Neural progenitor cell (in vitro differentiated cells): ENCODE data around the gene SCUBE3. TPM values are rescaled to one million over a fixed set of nuclear protein-coding genes. Genes with fewer than 3 reads are reported as not detected.

Experiments used
- DNase-seq: peaks from one replicate; pipeline ENCODE4 v3.0.0-alpha.2; 2016; ENCODE audit warnings: low spot score
- H2AFZ ChIP-seq: fragments of 200-600 bp; sonication (generic); replicated peaks from 2 replicates; pipeline ENCODE4 v1.6.1; 2016; ENCODE audit warnings: antibody characterized with exemption
- H3F3A ChIP-seq: fragments of 200-600 bp; sonication (generic); 2 replicates; pipeline ENCODE4 v1.6.1; 2016; ENCODE audit warnings: antibody characterized with exemption, low read depth
- H3K27ac ChIP-seq: fragments of 200-600 bp; sonication (generic); 2 replicates; pipeline ENCODE4 v1.5.1; 2016; ENCODE audit warnings: mild to moderate bottlenecking
- H3K27me3 ChIP-seq: fragments of 200-600 bp; sonication (generic); 2 replicates; pipeline ENCODE4 v1.6.1; 2016; ENCODE audit warnings: mild to moderate bottlenecking, moderate library complexity
- H3K36me3 ChIP-seq: fragments of 200-600 bp; sonication (generic); 2 replicates; pipeline ENCODE4 v1.5.1; 2016
- H3K4me1 ChIP-seq: fragments of 200-600 bp; sonication (generic); 2 replicates; pipeline ENCODE4 v1.6.1; 2016; ENCODE audit warnings: mixed run types
- H3K4me2 ChIP-seq: fragments of 200-600 bp; sonication (generic); 2 replicates; pipeline ENCODE4 v1.6.1; 2016
- H3K4me3 ChIP-seq: fragments of 200-600 bp; sonication (generic); 2 replicates; pipeline ENCODE4 v1.5.1; 2016
- H3K79me2 ChIP-seq: fragments of 200-600 bp; sonication (generic); 2 replicates; pipeline ENCODE4 v1.6.1; 2016; ENCODE audit warnings: low read depth
- H3K9ac ChIP-seq: fragments of 200-600 bp; sonication (generic); 2 replicates; pipeline ENCODE4 v1.6.1; 2016
- H3K9me3 ChIP-seq: fragments of 200-600 bp; sonication (generic); 2 replicates; pipeline ENCODE4 v1.5.1; 2016; ENCODE audit warnings: low read depth
- H4K20me1 ChIP-seq: fragments of 200-600 bp; sonication (generic); 2 replicates; pipeline ENCODE4 v1.6.1; 2016; ENCODE audit warnings: low read depth
- H3K27ac Mint-ChIP-seq: 3 replicates; pipeline ENCODE4 v1.8.0; 2021; ENCODE audit warnings: mixed read lengths
- H3K27me3 Mint-ChIP-seq: 2 replicates; pipeline ENCODE4 v1.8.0; 2022; ENCODE audit warnings: low read depth, mild to moderate bottlenecking, inconsistent platforms, moderate library complexity, mixed read lengths; ENCODE audit not compliant: insufficient read depth
- H3K36me3 Mint-ChIP-seq: 3 replicates; pipeline ENCODE4 v1.8.0; 2021; ENCODE audit warnings: mixed read lengths
- H3K4me1 Mint-ChIP-seq: 3 replicates; pipeline ENCODE4 v1.8.0; 2021; ENCODE audit warnings: mixed read lengths
- H3K4me3 Mint-ChIP-seq: 3 replicates; pipeline ENCODE4 v1.8.0; 2021; ENCODE audit warnings: mild to moderate bottlenecking, moderate library complexity, mixed read lengths
- H3K9me3 Mint-ChIP-seq: 3 replicates; pipeline ENCODE4 v1.8.0; 2020; ENCODE audit warnings: mixed read lengths
- EZH2 ChIP-seq: fragments of 200-600 bp; sonication (generic); IDR thresholded peaks from 2 replicates; pipeline ENCODE4 v1.6.1; 2017; ENCODE audit warnings: antibody characterized with exemption, mild to moderate bottlenecking, moderate library complexity
- EZH2phosphoT487 ChIP-seq: fragments of 200-600 bp; sonication (generic); IDR thresholded peaks from 2 replicates; pipeline ENCODE4 v1.6.1; 2017; ENCODE audit warnings: antibody characterized with exemption
- total RNA-seq: library from RNA; depleted of rRNA; stranded (reverse); fragments of >200 nt; gene quantifications from 2 replicates; pipeline ENCODE4 v1.2.3, GENCODE V29; 2015; ENCODE audit warnings: low replicate concordance
- TF ChIP-seq, protein P1 (sequence below): fragments of 200-600 bp; sonication (generic); IDR thresholded peaks from 2 replicates; pipeline ENCODE4 v1.5.1; 2017; ENCODE audit warnings: antibody characterized with exemption, mild to moderate bottlenecking

The SCUBE3 gene
- total RNA-seq, 1 donor from 2014 or later, result 11.4 TPM

GRCh38 chr6:35206346-35206745 lies 7.4 kb upstream of the SCUBE3 start:
- no peak overlapping the region for H3K4me3 Mint-ChIP-seq
- Histone ChIP-seq H3K9me3 (no peaks in the 10 kb centered on the region), H3K4me3 (no peak overlapping the region), H3K27me3 (peaks cover 59% of the 10 kb centered on the region), H3K4me1 (no peaks in the 10 kb centered on the region), H2AFZ (no peak overlapping the region), H3K9ac (no peak overlapping the region), H3K79me2 (no peaks in the 10 kb centered on the region), H3F3A (no peaks in the 10 kb centered on the region), H3K36me3 (no peaks in the 10 kb centered on the region), H4K20me1 (no peaks in the 10 kb centered on the region), H3K4me2 (no peak overlapping the region), H3K27ac (no peak overlapping the region)
- no peaks in the 10 kb centered on the region for H3K36me3 Mint-ChIP-seq
- no peak overlapping the region for H3K27ac Mint-ChIP-seq
- no peak for DNase-seq
- H3K27me3 Mint-ChIP-seq, result peaks cover 8% of the 10 kb centered on the region
- no peaks in the 10 kb centered on the region for H3K9me3 Mint-ChIP-seq
- TF ChIP-seq, protein P1, sequence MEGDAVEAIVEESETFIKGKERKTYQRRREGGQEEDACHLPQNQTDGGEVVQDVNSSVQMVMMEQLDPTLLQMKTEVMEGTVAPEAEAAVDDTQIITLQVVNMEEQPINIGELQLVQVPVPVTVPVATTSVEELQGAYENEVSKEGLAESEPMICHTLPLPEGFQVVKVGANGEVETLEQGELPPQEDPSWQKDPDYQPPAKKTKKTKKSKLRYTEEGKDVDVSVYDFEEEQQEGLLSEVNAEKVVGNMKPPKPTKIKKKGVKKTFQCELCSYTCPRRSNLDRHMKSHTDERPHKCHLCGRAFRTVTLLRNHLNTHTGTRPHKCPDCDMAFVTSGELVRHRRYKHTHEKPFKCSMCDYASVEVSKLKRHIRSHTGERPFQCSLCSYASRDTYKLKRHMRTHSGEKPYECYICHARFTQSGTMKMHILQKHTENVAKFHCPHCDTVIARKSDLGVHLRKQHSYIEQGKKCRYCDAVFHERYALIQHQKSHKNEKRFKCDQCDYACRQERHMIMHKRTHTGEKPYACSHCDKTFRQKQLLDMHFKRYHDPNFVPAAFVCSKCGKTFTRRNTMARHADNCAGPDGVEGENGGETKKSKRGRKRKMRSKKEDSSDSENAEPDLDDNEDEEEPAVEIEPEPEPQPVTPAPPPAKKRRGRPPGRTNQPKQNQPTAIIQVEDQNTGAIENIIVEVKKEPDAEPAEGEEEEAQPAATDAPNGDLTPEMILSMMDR, result no peak
- TF ChIP-seq EZH2 (no peak), EZH2phosphoT487 (no peak)
- H3K4me1 Mint-ChIP-seq, result peaks cover 13% of the 10 kb centered on the region

DNA sequence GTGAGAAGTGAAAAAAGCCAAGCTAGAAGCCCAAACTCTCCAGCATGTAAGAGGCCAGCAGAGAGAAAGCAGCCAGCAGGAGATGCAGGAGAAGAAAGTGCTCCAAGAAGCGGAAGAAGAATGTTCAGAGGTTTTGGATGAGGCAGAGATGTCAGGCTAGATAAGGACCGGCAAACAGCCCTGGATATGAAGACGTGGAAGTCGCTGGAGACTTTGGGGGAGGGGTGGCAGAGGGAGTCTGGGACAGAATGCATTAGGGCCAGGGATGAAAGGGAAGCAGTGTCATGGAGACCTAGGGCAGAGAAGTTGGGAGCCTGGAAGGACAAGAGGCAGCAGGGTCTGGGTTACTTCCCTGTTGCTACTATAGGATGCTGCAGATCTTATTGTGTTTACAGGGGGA lies 5.3 kb upstream of the SCUBE3 start:
- peaks cover 16% of the 10 kb centered on the region for H3K27me3 Mint-ChIP-seq
- no peak overlapping the region for H3K9ac ChIP-seq
- peaks cover 79% of the 10 kb centered on the region for H3K27me3 ChIP-seq
- H3F3A ChIP-seq, result peaks cover 7% of the 10 kb centered on the region
- no peaks in the 10 kb centered on the region for H4K20me1 ChIP-seq
- H3K27ac ChIP-seq, result no peak overlapping the region
- no peak for TF ChIP-seq EZH2
- TF ChIP-seq, protein P1, result no peak
- no peak for TF ChIP-seq EZH2phosphoT487
- no peaks in the 10 kb centered on the region for H3K36me3 ChIP-seq
- H3K4me1 ChIP-seq, result peaks cover 7% of the 10 kb centered on the region
- H3K9me3 ChIP-seq, result no peaks in the 10 kb centered on the region
- no peak overlapping the region for H3K4me2 ChIP-seq
- peaks cover 29% of the 10 kb centered on the region for H3K4me1 Mint-ChIP-seq
- H3K27ac Mint-ChIP-seq, result no peak overlapping the region
- no peak overlapping the region for H3K4me3 ChIP-seq
- H3K79me2 ChIP-seq, result no peaks in the 10 kb centered on the region
- H2AFZ ChIP-seq, result no peak overlapping the region
- H3K4me3 Mint-ChIP-seq, result no peak overlapping the region
- DNase-seq, result no peak
- no peaks in the 10 kb centered on the region for H3K36me3 Mint-ChIP-seq
- no peaks in the 10 kb centered on the region for H3K9me3 Mint-ChIP-seq

DNA sequence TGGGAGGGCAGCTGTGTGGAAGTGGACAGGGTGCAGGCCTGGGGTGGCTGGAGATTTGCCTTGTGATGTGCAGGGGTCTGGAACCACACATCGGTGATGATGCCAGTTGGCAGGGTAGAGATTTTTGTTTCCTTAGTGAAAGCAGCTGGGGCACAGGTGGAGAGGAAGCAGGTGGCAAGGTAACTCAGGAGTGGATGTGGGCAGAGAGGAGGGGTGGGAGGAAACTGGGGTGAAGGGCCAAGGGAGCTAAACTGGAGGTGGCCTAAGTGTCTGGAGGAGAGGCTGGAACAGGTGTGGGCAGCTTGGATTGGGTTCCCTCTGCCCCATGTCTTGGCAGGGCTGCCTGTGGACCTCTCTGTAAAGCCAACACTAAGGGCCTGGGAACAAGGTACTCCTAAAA lies 4.7 kb upstream of the SCUBE3 start:
- Histone ChIP-seq H3K27me3 (peaks cover 79% of the 10 kb centered on the region), H3K79me2 (no peaks in the 10 kb centered on the region), H3K9me3 (no peaks in the 10 kb centered on the region), H2AFZ (no peak overlapping the region), H3K27ac (no peak overlapping the region), H3K4me1 (peaks cover 7% of the 10 kb centered on the region), H3F3A (peaks cover 13% of the 10 kb centered on the region), H4K20me1 (no peaks in the 10 kb centered on the region), H3K4me3 (no peak overlapping the region), H3K36me3 (no peaks in the 10 kb centered on the region), H3K9ac (no peak overlapping the region), H3K4me2 (no peak overlapping the region)
- no peak overlapping the region for H3K27ac Mint-ChIP-seq
- H3K4me3 Mint-ChIP-seq, result no peak overlapping the region
- no peaks in the 10 kb centered on the region for H3K9me3 Mint-ChIP-seq
- H3K36me3 Mint-ChIP-seq, result no peaks in the 10 kb centered on the region
- H3K4me1 Mint-ChIP-seq, result peaks cover 29% of the 10 kb centered on the region
- H3K27me3 Mint-ChIP-seq, result peaks cover 14% of the 10 kb centered on the region
- DNase-seq, result no peak
- TF ChIP-seq, protein P1, result no peak
- TF ChIP-seq EZH2 (no peak), EZH2phosphoT487 (no peak)
